Smooth muscle cell (in vitro differentiated cells): Measurements from ENCODE around the gene MDP1. TPM values are rescaled to one million over a fixed set of nuclear protein-coding genes. Genes with fewer than 3 reads are reported as not detected.

Experiments
- DNase-seq: peaks from one replicate; lab custom pipeline; 2025; ENCODE audit not compliant: unreplicated experiment; lab: John Stamatoyannopoulos, UW
- H2AFZ ChIP-seq: fragments of 200-600 bp; sonication (generic); 2 replicates; pipeline ENCODE4 v1.6.0; 2016; ENCODE audit warnings: antibody characterized with exemption, low read depth, mild to moderate bottlenecking
- H3F3A ChIP-seq: fragments of 200-600 bp; sonication (generic); 2 replicates; pipeline ENCODE4 v1.6.0; 2017; ENCODE audit warnings: antibody characterized with exemption, low read depth
- H3K27ac ChIP-seq: fragments of 200-600 bp; sonication (generic); 2 replicates; pipeline ENCODE4 v1.5.1; 2016; ENCODE audit warnings: low read depth, mild to moderate bottlenecking
- H3K27me3 ChIP-seq: fragments of 200-600 bp; sonication (generic); 2 replicates; pipeline ENCODE4 v1.6.1; 2016; ENCODE audit warnings: low read depth, mild to moderate bottlenecking
- H3K36me3 ChIP-seq: fragments of 200-600 bp; sonication (generic); 2 replicates; pipeline ENCODE4 v1.5.1; 2016; ENCODE audit warnings: low read depth
- H3K4me1 ChIP-seq: fragments of 200-600 bp; sonication (generic); 2 replicates; pipeline ENCODE4 v1.5.1; 2016; ENCODE audit warnings: low read depth
- H3K4me2 ChIP-seq: fragments of 200-600 bp; sonication (generic); 2 replicates; pipeline ENCODE4 v1.6.0; 2016; ENCODE audit warnings: mild to moderate bottlenecking
- H3K4me3 ChIP-seq: fragments of 200-600 bp; sonication (generic); 2 replicates; pipeline ENCODE4 v1.5.1; 2016; ENCODE audit warnings: mild to moderate bottlenecking
- H3K79me2 ChIP-seq: fragments of 200-600 bp; sonication (generic); 2 replicates; pipeline ENCODE4 v1.6.0; 2016; ENCODE audit warnings: low read depth, mild to moderate bottlenecking
- H3K9ac ChIP-seq: fragments of 200-600 bp; sonication (generic); 2 replicates; pipeline ENCODE4 v1.6.0; 2016; ENCODE audit warnings: low read depth
- H3K9me3 ChIP-seq: fragments of 200-600 bp; sonication (generic); replicated peaks from 2 replicates; pipeline ENCODE4 v1.5.1; 2016; ENCODE audit warnings: low read depth
- H4K20me1 ChIP-seq: fragments of 200-600 bp; sonication (generic); 2 replicates; pipeline ENCODE4 v1.6.0; 2016; ENCODE audit warnings: low read depth
- WGBS: methylation state at CpG from one replicate; pipeline ENCODE4 v1.1.7; 2016; ENCODE audit warnings: low lambda C conversion rate; 5-methylcytosine and 5-hydroxymethylcytosine counted together
- polyA plus RNA-seq: library from polyadenylated mRNA; unstranded; fragments of >200 nt; fragmentation: Nextera tagmentation; extraction: Ambion mirVana; gene quantifications from 2 replicates; pipeline ENCODE4 v1.2.1, GENCODE V29; 2016
- total RNA-seq: library from RNA; depleted of rRNA; stranded (reverse); fragments of >200 nt; gene quantifications from 2 replicates; pipeline ENCODE4 v1.2.3, GENCODE V29; 2014
- TF ChIP-seq, protein P1 (sequence below): fragments of 200-600 bp; sonication (generic); IDR thresholded peaks from 2 replicates; pipeline ENCODE4 v1.5.1; 2017; ENCODE audit warnings: borderline replicate concordance, mild to moderate bottlenecking, antibody characterized with exemption; ENCODE audit not compliant: insufficient read depth, poor library complexity, severe bottlenecking

Gene MDP1
- total and polyA plus RNA-seq, 2 experiments from 2014 or later = 31.0 to 42.3 TPM

DNA sequence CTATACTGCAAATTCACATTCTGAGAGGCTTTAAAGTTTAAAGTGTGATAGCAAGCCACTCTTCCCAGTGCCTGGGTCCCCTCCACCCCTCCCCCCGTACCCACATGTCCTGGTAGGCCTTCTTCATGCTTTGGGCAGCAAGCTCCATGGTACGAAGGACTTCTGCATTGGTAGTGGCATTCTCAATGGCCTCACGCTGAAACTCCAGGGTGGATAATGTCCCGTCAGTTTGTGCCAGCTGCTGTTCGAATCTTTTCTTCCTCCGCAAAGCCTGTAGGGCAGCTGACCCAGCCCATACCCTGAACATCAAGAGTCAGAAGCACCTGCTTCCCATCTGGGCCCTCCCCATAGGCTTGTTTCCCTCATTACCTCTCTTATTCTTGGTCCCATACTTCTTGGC is 4.6 kb downstream of the MDP1 start:
- no peak overlapping the region for H3K27ac ChIP-seq
- no peak overlapping the region for H3K9ac ChIP-seq
- H3K9me3 ChIP-seq = no peaks in the 10 kb centered on the region
- H3K27me3 ChIP-seq = no peaks in the 10 kb centered on the region
- H3F3A ChIP-seq = peaks cover 1% of the 10 kb centered on the region
- H4K20me1 ChIP-seq = no peaks in the 10 kb centered on the region
- H3K79me2 ChIP-seq = peaks cover 6% of the 10 kb centered on the region
- H2AFZ ChIP-seq = no peak overlapping the region
- WGBS = 99% methylated on average over 6 of the region's 6 CpGs
- DNase-seq = no peak
- no peak overlapping the region for H3K4me3 ChIP-seq
- peaks cover 3% of the 10 kb centered on the region for H3K4me1 ChIP-seq
- TF ChIP-seq, protein P1, sequence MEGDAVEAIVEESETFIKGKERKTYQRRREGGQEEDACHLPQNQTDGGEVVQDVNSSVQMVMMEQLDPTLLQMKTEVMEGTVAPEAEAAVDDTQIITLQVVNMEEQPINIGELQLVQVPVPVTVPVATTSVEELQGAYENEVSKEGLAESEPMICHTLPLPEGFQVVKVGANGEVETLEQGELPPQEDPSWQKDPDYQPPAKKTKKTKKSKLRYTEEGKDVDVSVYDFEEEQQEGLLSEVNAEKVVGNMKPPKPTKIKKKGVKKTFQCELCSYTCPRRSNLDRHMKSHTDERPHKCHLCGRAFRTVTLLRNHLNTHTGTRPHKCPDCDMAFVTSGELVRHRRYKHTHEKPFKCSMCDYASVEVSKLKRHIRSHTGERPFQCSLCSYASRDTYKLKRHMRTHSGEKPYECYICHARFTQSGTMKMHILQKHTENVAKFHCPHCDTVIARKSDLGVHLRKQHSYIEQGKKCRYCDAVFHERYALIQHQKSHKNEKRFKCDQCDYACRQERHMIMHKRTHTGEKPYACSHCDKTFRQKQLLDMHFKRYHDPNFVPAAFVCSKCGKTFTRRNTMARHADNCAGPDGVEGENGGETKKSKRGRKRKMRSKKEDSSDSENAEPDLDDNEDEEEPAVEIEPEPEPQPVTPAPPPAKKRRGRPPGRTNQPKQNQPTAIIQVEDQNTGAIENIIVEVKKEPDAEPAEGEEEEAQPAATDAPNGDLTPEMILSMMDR = no peak
- H3K4me2 ChIP-seq = no peak overlapping the region
- H3K36me3 ChIP-seq = no peaks in the 10 kb centered on the region

- Histone ChIP-seq H3K4me2 (no peak overlapping the region), H3K27me3 (no peaks in the 10 kb centered on the region), H3K9me3 (no peaks in the 10 kb centered on the region), H4K20me1 (no peaks in the 10 kb centered on the region), H3K79me2 (peaks cover 6% of the 10 kb centered on the region), H3F3A (no peaks in the 10 kb centered on the region), H3K4me3 (no peak overlapping the region), H3K9ac (no peak overlapping the region), H3K27ac (no peak overlapping the region), H2AFZ (no peak overlapping the region), H3K4me1 (no peaks in the 10 kb centered on the region), H3K36me3 (no peaks in the 10 kb centered on the region)
- TF ChIP-seq, protein P1 = no peak
- no peak for DNase-seq
- 100% methylated on average over 2 of the region's 2 CpGs for WGBS
Observed at GRCh38 chr14:24207625-24208024, 8.2 kb downstream of the MDP1 start.

DNA sequence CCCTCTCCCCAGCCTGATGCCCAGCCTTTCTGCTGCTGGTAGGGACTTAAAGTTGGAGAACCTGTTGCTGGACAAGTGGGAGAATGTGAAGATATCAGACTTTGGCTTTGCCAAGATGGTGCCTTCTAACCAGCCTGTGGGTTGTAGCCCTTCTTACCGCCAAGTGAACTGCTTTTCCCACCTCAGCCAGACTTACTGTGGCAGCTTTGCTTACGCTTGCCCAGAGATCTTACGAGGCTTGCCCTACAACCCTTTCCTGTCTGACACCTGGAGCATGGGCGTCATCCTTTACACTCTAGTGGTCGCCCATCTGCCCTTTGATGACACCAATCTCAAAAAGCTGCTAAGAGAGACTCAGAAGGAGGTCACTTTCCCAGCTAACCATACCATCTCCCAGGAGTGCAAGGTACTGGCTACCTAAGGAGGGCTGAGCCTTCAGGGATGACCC is 8.7 kb downstream of the MDP1 start:
- H4K20me1 ChIP-seq = no peaks in the 10 kb centered on the region
- H3K4me1 ChIP-seq = no peaks in the 10 kb centered on the region
- H3K36me3 ChIP-seq = no peaks in the 10 kb centered on the region
- H3K9ac ChIP-seq = no peak overlapping the region
- DNase-seq = no peak
- 96% methylated on average over 5 of the region's 5 CpGs for WGBS
- no peak overlapping the region for H3K27ac ChIP-seq
- no peak overlapping the region for H3K4me2 ChIP-seq
- TF ChIP-seq, protein P1 = no peak
- H2AFZ ChIP-seq = no peak overlapping the region
- no peak overlapping the region for H3K4me3 ChIP-seq
- H3K9me3 ChIP-seq = no peaks in the 10 kb centered on the region
- peaks cover 3% of the 10 kb centered on the region for H3K79me2 ChIP-seq
- no peaks in the 10 kb centered on the region for H3F3A ChIP-seq
- H3K27me3 ChIP-seq = no peaks in the 10 kb centered on the region
